Pericardium fibroblast (primary cell): Measurements from ENCODE around the gene USHBP1. TPM values are rescaled to one million over a fixed set of nuclear protein-coding genes. Genes with fewer than 3 reads are reported as not detected.

Experiments
- total RNA-seq: library from RNA; depleted of rRNA; stranded (reverse); fragments of >200 nt; gene quantifications from 2 replicates; pipeline ENCODE4 v1.2.3, GENCODE V29; 2015

USHBP1 gene
- total RNA-seq = not detected in 2 replicates

GRCh38 chr19:17264641-17264979 is at the start of gene USHBP1:
USHBP1 (minus strand) TSS chr19:17264745; CDS start chr19:17264299, 446 bp downstream.

GRCh38 chr19:17309198-17309964 is 44.8 kb upstream of the USHBP1 start, which contains the start of gene DDA1:
DDA1 (plus strand) TSS chr19:17309563; CDS start chr19:17309655, 92 bp downstream.

GRCh38 chr19:17305517-17306284 is 41.2 kb upstream of the USHBP1 start, which contains the start of gene MRPL34:
MRPL34 (plus strand) TSS chr19:17305872; CDS start chr19:17305893, 21 bp downstream.

GRCh38 chr19:17303167-17303939 is 38.8 kb upstream of the USHBP1 start, which contains the start of gene ABHD8:
ABHD8 (minus strand) TSS chr19:17303425; CDS start chr19:17301616, 1,809 bp downstream.

GRCh38 chr19:17281391-17282304 is 17.1 kb upstream of the USHBP1 start, which contains the start of gene ANKLE1:
ANKLE1 (plus strand) TSS chr19:17281901; CDS start chr19:17281921, 20 bp downstream.

GRCh38 chr19:17266975-17267788 is 2.6 kb upstream of the USHBP1 start, which contains the start of gene BABAM1:
BABAM1 (plus strand) TSS chr19:17267443; CDS start chr19:17268807, 1,364 bp downstream.

GRCh38 chr19:17245535-17245984 is 19.0 kb downstream of the USHBP1 start, which contains the start of gene NR2F6:
NR2F6 (minus strand) TSS chr19:17245919; CDS start chr19:17245220, 699 bp downstream.

GRCh38 chr19:17226002-17226933 is 38.3 kb downstream of the USHBP1 start, which contains the start of gene OCEL1:
OCEL1 (plus strand) TSS chr19:17226226; CDS start chr19:17226248, 22 bp downstream.

GRCh38 chr19:17215127-17215971 is 49.2 kb downstream of the USHBP1 start, which contains the start of gene USE1:
USE1 (plus strand) TSS chr19:17215357; CDS start chr19:17215406, 49 bp downstream.

Other genes starting within 250 kb of the USHBP1 start
- gene CPAMD8, start 237.9 kb downstream of the USHBP1 start, total RNA-seq = 1.7 and 3.7 TPM in 2 replicates
- gene HAUS8, start 189.3 kb downstream of the USHBP1 start, total RNA-seq = 0.94 and 1.8 TPM in 2 replicates
- gene MYO9B, start 189.0 kb downstream of the USHBP1 start, total RNA-seq = 31.8 and 45.2 TPM in 2 replicates
- gene USE1, start 49.4 kb downstream of the USHBP1 start, total RNA-seq = 22.8 and 24.3 TPM in 2 replicates
- 6.8 and 7.1 TPM in 2 replicates for gene OCEL1, start 38.5 kb downstream of the USHBP1 start, total RNA-seq
- 87.4 and 95.5 TPM in 2 replicates for gene NR2F6, start 18.8 kb downstream of the USHBP1 start, total RNA-seq
- gene BABAM1, start 2.7 kb upstream of the USHBP1 start, total RNA-seq = 50.9 and 80.4 TPM in 2 replicates
- gene ANKLE1, start 17.2 kb upstream of the USHBP1 start, total RNA-seq = 1.3 TPM in 1 of 2 replicates, not detected in the other
- gene ABHD8, start 38.7 kb upstream of the USHBP1 start, total RNA-seq = 9.1 and 19.4 TPM in 2 replicates
- 47.0 and 77.3 TPM in 2 replicates for gene MRPL34, start 41.1 kb upstream of the USHBP1 start, total RNA-seq
- gene DDA1, start 44.8 kb upstream of the USHBP1 start, total RNA-seq = 9.8 and 22.3 TPM in 2 replicates
- 3.1 and 3.7 TPM in 2 replicates for gene ANO8, start 70.1 kb upstream of the USHBP1 start, total RNA-seq
- gene GTPBP3, start 72.8 kb upstream of the USHBP1 start, total RNA-seq = 7.9 and 9.8 TPM in 2 replicates
- gene PLVAP, start 112.6 kb upstream of the USHBP1 start, total RNA-seq = 0.82 and 0.94 TPM in 2 replicates
- not detected in 2 replicates for gene CCDC194, start 129.5 kb upstream of the USHBP1 start, total RNA-seq
- 5.5 and 7.0 TPM in 2 replicates for gene BST2, start 140.9 kb upstream of the USHBP1 start, total RNA-seq
- gene MVB12A, start 155.3 kb upstream of the USHBP1 start, total RNA-seq = 58.5 and 68.5 TPM in 2 replicates
- 0.85 TPM in 1 of 2 replicates, not detected in the other for gene TMEM221, start 183.9 kb upstream of the USHBP1 start, total RNA-seq
- not detected in 2 replicates for gene NXNL1, start 196.2 kb upstream of the USHBP1 start, total RNA-seq
- 28.0 and 29.8 TPM in 2 replicates for gene SLC27A1, start 205.8 kb upstream of the USHBP1 start, total RNA-seq
- gene PGLS, start 246.9 kb upstream of the USHBP1 start, total RNA-seq = 139 and 154 TPM in 2 replicates